ENCODE data around the gene CHRNB2. TPM values are rescaled to one million over a fixed set of nuclear protein-coding genes. Genes with fewer than 3 reads are reported as not detected.

CHRNB2 gene
- total and polyA plus RNA-seq, 9 of the 15 experiments (the other 6 are each of a cell fraction or from before 2014, with no cell fraction given) = 0.01 TPM; not detected in 8

DNA sequence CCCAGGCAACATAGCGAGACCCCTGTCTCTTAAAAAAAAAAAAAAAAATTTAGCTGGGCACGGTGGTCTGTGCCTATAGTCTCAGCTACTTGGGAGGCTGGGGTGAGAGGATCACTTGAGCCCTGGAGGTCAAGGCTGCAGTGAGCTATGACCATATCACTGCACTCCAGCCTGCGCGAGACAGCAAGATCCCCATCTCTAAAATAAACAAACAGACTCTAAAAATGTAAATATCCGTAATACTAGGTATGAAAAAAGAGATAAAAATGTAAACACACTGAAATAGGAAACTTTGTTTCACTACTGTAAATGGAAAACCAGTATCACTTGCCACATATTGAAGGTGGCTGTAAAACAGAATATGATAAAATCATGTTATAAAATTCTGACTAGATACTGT, 23.2 kb downstream of the CHRNB2 start:
- H2AFZ ChIP-seq (ENCODE audit: low read depth, low read length) = no peak overlapping the region
- no peaks in the 10 kb centered on the region for H4K20me1 ChIP-seq (replicated peaks; ENCODE audit: control insufficient read depth, insufficient read depth, low read length)
- peaks cover 3% of the 10 kb centered on the region for H3K9me1 ChIP-seq (ENCODE audit: control insufficient read depth, insufficient read depth, low read length)
- no peak overlapping the region for H3K4me2 ChIP-seq (ENCODE audit: insufficient read depth, low read length)
- in situ Hi-C loops (cut with MboI) = no loop called here
- intact Hi-C loops (cut with micrococcal nuclease) = no loop called here
- DNase-seq (ENCODE audit: extremely low read depth in 1 of 4, low spot score in 3 of 4) = no peak
- H3K9me3 ChIP-seq (replicated peaks; ENCODE audit: control insufficient read depth, insufficient read depth, low read depth, low read length) = no peaks in the 10 kb centered on the region
- TF ChIP-seq KLF10 (CRISPR knock-in tag; IDR thresholded peaks at IDR 0.05) = no peak
- no peak for TF ChIP-seq ELF1 (tag; IDR thresholded peaks at IDR 0.05)
- peak in 1 of 2 experiments; percentile 85; a peak in 2 of 4 replicates for TF ChIP-seq FOXA3 (CRISPR knock-in tag; conservative IDR thresholded peaks at IDR 0.05 in 1 of 2, IDR thresholded peaks at IDR 0.05 in 1 of 2)
- peak; percentile 46; the same call in 1 of the 2 replicates for TF ChIP-seq CBFA2T3 (IDR thresholded peaks at IDR 0.05)
- TF ChIP-seq TAL1 (IDR thresholded peaks at IDR 0.05) = peak; percentile 72
- TF ChIP-seq TCF3 (CRISPR knock-in tag; IDR thresholded peaks at IDR 0.05) = peak; percentile 24; the same call in 1 of the 2 replicates
- TF ChIP-seq RBM25 (IDR thresholded peaks at IDR 0.05; ENCODE audit: low read depth, low read length, severe bottlenecking) = no peak
- TF ChIP-seq, protein P1, sequence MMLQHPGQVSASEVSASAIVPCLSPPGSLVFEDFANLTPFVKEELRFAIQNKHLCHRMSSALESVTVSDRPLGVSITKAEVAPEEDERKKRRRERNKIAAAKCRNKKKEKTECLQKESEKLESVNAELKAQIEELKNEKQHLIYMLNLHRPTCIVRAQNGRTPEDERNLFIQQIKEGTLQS (IDR thresholded peaks at IDR 0.05) = no peak
- TF ChIP-seq, protein P1 (CRISPR knock-in tag; conservative IDR thresholded peaks at IDR 0.05) = no peak
- TF ChIP-seq FOSL1 (tag; conservative IDR thresholded peaks at IDR 0.05) = peak; percentile 36; the same call in 1 of the 2 replicates
- peak; percentile 69; the same call in 1 of the 2 replicates for TF ChIP-seq SMARCE1 (IDR thresholded peaks at IDR 0.05)
- TF ChIP-seq SOX6 (IDR thresholded peaks at IDR 0.05) = peak; percentile 38; the same call in 1 of the 2 replicates
- no peak for TF ChIP-seq ZNF695 (CRISPR knock-in tag; IDR thresholded peaks at IDR 0.05)
- no peak for TF ChIP-seq BMI1 (IDR thresholded peaks at IDR 0.05; ENCODE audit: low read length)
- no peak for TF ChIP-seq MED1 (CRISPR knock-in tag; IDR thresholded peaks at IDR 0.05; ENCODE audit: borderline replicate concordance)
- no peak for TF ChIP-seq ZBTB17 (CRISPR knock-in tag; IDR thresholded peaks at IDR 0.05)
- peak; percentile 78 for TF ChIP-seq ARID1B (IDR thresholded peaks at IDR 0.05)
- 0 out of 4 replicates have a peak, but pooled peaks of 1 of the 2 experiments have one; percentile 12 for TF ChIP-seq NRF1 (conservative IDR thresholded peaks at IDR 0.05 in 1 of 2, IDR thresholded peaks at IDR 0.05 in 1 of 2)
- no peak for TF ChIP-seq FOXJ3 (CRISPR knock-in tag; IDR thresholded peaks at IDR 0.05)
- H3K36me3 ChIP-seq (ENCODE audit: control insufficient read depth, insufficient read depth, low read length) = peaks cover 95% of the 10 kb centered on the region
- POLR2A ChIA-PET = interaction anchor here (1.0 to 1.4 kb wide), 3 partner anchors 13 to 16 kb away, joined by 3 to 6 read pairs (median 5); no protein-coding TSS in a partner anchor
- CTCF ChIA-PET (ENCODE audit: low intra/inter-chr PET ratio) = no interaction called here
- peaks cover 0 to 10% of the 10 kb centered on the region in 2 experiments; a peak in 3 of 5 replicates for H3K4me1 ChIP-seq (replicated peaks in 1 of 2; ENCODE audit: control insufficient read depth in 2 of 2, insufficient read depth in 2 of 2, low read length in 2 of 2)
- no peaks in the 10 kb centered on the region for H3K27me3 ChIP-seq (ENCODE audit: control insufficient read depth in 2 of 2, insufficient read depth in 2 of 2, low read length in 2 of 2)
- no TSS peak for BruUV-seq (replicated peaks)
- 0 out of 3 replicates have a peak, but pooled peaks cover 2% of the 10 kb centered on the region for H3K79me2 ChIP-seq (ENCODE audit: control insufficient read depth, insufficient read depth, low read length)
- ATAC-seq = no peak
- 35% methylated on average over 4 of the region's 5 CpGs for WGBS (ENCODE audit: insufficient coverage, low coverage, missing lambda C conversion rate)
- H3K27ac ChIP-seq (ENCODE audit: extremely low read depth, low read depth, low read length) = no peak overlapping the region
- H3K4me3 ChIP-seq = no peak overlapping the region
- no peak overlapping the region for H3K9ac ChIP-seq (ENCODE audit: insufficient read depth in 1 of 2, low read depth in 2 of 2, low read length in 2 of 2)
- FAIRE-seq = no peak
